Measurements from ENCODE around the gene PPP1R11.

GRCh38 chr6:30022189-30022588 is 44.8 kb upstream of the PPP1R11 start:
- TF ChIP-seq ZFP30 (CRISPR knock-in tag; IDR thresholded peaks at IDR 0.05) (no peak), PATZ1 (CRISPR knock-in tag; IDR thresholded peaks at IDR 0.05; ENCODE audit: borderline replicate concordance) (no peak), ARNTL (CRISPR knock-in tag; IDR thresholded peaks at IDR 0.05; ENCODE audit: borderline replicate concordance, low read depth) (no peak), CREB5 (CRISPR knock-in tag; IDR thresholded peaks at IDR 0.05; ENCODE audit: low read depth) (no peak), ZC3H10 (CRISPR knock-in tag; IDR thresholded peaks at IDR 0.05) (no peak), ZFP3 (CRISPR knock-in tag; IDR thresholded peaks at IDR 0.05) (no peak), ZNF8 (CRISPR knock-in tag; IDR thresholded peaks at IDR 0.05) (no peak), GLIS3 (CRISPR knock-in tag; IDR thresholded peaks at IDR 0.05) (no peak), RARB (CRISPR knock-in tag; IDR thresholded peaks at IDR 0.05) (no peak)
- TF ChIP-seq, protein P1, sequence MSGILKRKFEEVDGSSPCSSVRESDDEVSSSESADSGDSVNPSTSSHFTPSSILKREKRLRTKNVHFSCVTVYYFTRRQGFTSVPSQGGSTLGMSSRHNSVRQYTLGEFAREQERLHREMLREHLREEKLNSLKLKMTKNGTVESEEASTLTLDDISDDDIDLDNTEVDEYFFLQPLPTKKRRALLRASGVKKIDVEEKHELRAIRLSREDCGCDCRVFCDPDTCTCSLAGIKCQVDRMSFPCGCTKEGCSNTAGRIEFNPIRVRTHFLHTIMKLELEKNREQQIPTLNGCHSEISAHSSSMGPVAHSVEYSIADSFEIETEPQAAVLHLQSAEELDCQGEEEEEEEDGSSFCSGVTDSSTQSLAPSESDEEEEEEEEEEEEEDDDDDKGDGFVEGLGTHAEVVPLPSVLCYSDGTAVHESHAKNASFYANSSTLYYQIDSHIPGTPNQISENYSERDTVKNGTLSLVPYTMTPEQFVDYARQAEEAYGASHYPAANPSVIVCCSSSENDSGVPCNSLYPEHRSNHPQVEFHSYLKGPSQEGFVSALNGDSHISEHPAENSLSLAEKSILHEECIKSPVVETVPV (CRISPR knock-in tag; IDR thresholded peaks at IDR 0.05), result no peak
